HFF-Myc (cell line): ENCODE data around the gene MEIS3.

ENCODE experiments used
- DNase-seq: peaks from one replicate; pipeline ENCODE4 v3.0.0-alpha.2; 2011; ENCODE audit warnings: low read depth; ENCODE audit errors: extremely low read depth
- H3K4me3 ChIP-seq: replicated peaks from 2 replicates; pipeline ENCODE4 v1.5.1; 2011; ENCODE audit warnings: low read depth, mild to moderate bottlenecking, control low read depth, low read length
- CTCF ChIP-seq: IDR thresholded peaks from 2 replicates; pipeline ENCODE4 v1.5.1; 2012; ENCODE audit warnings: mild to moderate bottlenecking, low read depth, low read length, control low read depth; ENCODE audit errors: missing control alignments

The MEIS3 gene

GRCh38 chr19:47445527-47445926, 26.2 kb upstream of the MEIS3 start:
- DNase-seq = no peak
- no peak overlapping the region for H3K4me3 ChIP-seq

GRCh38 chr19:47444388-47444821, 25.1 kb upstream of the MEIS3 start:
- no peak for DNase-seq
- no peak overlapping the region for H3K4me3 ChIP-seq
- TF ChIP-seq CTCF = no peak

More at GRCh38 chr19:47445527-47445926, 26.2 kb upstream of the MEIS3 start:
- TF ChIP-seq CTCF = no peak

- DNase-seq = no peak
Observed at GRCh38 chr19:47443331-47443730, 24.0 kb upstream of the MEIS3 start.

GRCh38 chr19:47438793-47439220, 19.5 kb upstream of the MEIS3 start:
- no peak for TF ChIP-seq CTCF
- H3K4me3 ChIP-seq = no peak overlapping the region
- no peak for DNase-seq

More at GRCh38 chr19:47443331-47443730, 24.0 kb upstream of the MEIS3 start:
- TF ChIP-seq CTCF = no peak
- no peak overlapping the region for H3K4me3 ChIP-seq

GRCh38 chr19:47437500-47437899, 18.2 kb upstream of the MEIS3 start:
- H3K4me3 ChIP-seq = no peak overlapping the region
- DNase-seq = no peak
- no peak for TF ChIP-seq CTCF

GRCh38 chr19:47436712-47437401, 17.5 kb upstream of the MEIS3 start:
- TF ChIP-seq CTCF = peak; percentile 90
- H3K4me3 ChIP-seq = no peak overlapping the region
- no peak for DNase-seq

- no peak for TF ChIP-seq CTCF
- H3K4me3 ChIP-seq = no peak overlapping the region
- no peak for DNase-seq
Observed at GRCh38 chr19:47435883-47436417, 16.6 kb upstream of the MEIS3 start.
